ENCODE measurements around the gene NPBWR2. TPM values are rescaled to one million over a fixed set of nuclear protein-coding genes. Genes with fewer than 3 reads are reported as not detected.

Gene NPBWR2
- total and polyA plus RNA-seq, 2 donors (not counting 1 experiment from before 2014, with no cell fraction given) = not detected

- Histone ChIP-seq H3K9me3 (ENCODE audit: control insufficient read depth, insufficient read depth, low read depth, low read length) (no peaks in the 10 kb centered on the region), H4K20me1 (ENCODE audit: control insufficient read depth, extremely low read depth, insufficient read depth, low read length) (no peaks in the 10 kb centered on the region), H3K36me3 (ENCODE audit: control insufficient read depth, insufficient read depth, low read length) (no peaks in the 10 kb centered on the region), H3K4me2 (ENCODE audit: extremely low read depth, insufficient read depth, low read length) (no peak overlapping the region), H3K4me3 (replicated peaks in 1 of 4; ENCODE audit: control extremely low read depth in 1 of 4, insufficient read depth in 1 of 4, low read depth in 3 of 4, low read length in 4 of 4) (no peak overlapping the region), H3K4me1 (ENCODE audit: control insufficient read depth, extremely low read depth, insufficient read depth, low read length) (no peaks in the 10 kb centered on the region), H3K27ac (ENCODE audit: insufficient read depth, low read length) (no peak overlapping the region), H3K79me2 (ENCODE audit: control insufficient read depth, insufficient read depth, low read length) (no peaks in the 10 kb centered on the region), H2AFZ (ENCODE audit: low read length) (no peak overlapping the region), H3K27me3 (ENCODE audit: control insufficient read depth, insufficient read depth, low read length) (peaks cover 9% of the 10 kb centered on the region), H3K9ac (ENCODE audit: insufficient read depth, low read length) (no peak overlapping the region)
- no peak for TF ChIP-seq CTCF (conservative IDR thresholded peaks at IDR 0.05 in 1 of 2, IDR thresholded peaks at IDR 0.05 in 1 of 2; ENCODE audit: low read depth in 1 of 2, low read length in 2 of 2)
- TF ChIP-seq EZH2 (IDR thresholded peaks at IDR 0.05; ENCODE audit: low read length, missing control alignments) = no peak
- no peak for DNase-seq (ENCODE audit: low read depth in 2 of 2)
These were observed 532 bp upstream of the NPBWR2 start for GRCh38 chr20:64107736-64108457.

- H4K20me1 ChIP-seq (ENCODE audit: control insufficient read depth, extremely low read depth, insufficient read depth, low read length) = no peaks in the 10 kb centered on the region
- H3K79me2 ChIP-seq (ENCODE audit: control insufficient read depth, insufficient read depth, low read length) = no peaks in the 10 kb centered on the region
- no peak overlapping the region for H3K27ac ChIP-seq (ENCODE audit: insufficient read depth, low read length)
- no peak for DNase-seq (ENCODE audit: low read depth in 2 of 2)
- no peak overlapping the region for H2AFZ ChIP-seq (ENCODE audit: low read length)
- H3K4me2 ChIP-seq (ENCODE audit: extremely low read depth, insufficient read depth, low read length) = no peak overlapping the region
- no peaks in the 10 kb centered on the region for H3K4me1 ChIP-seq (ENCODE audit: control insufficient read depth, extremely low read depth, insufficient read depth, low read length)
- TF ChIP-seq CTCF (conservative IDR thresholded peaks at IDR 0.05 in 1 of 2, IDR thresholded peaks at IDR 0.05 in 1 of 2; ENCODE audit: low read depth in 1 of 2, low read length in 2 of 2) (no peak), EZH2 (IDR thresholded peaks at IDR 0.05; ENCODE audit: low read length, missing control alignments) (no peak)
- H3K9me3 ChIP-seq (ENCODE audit: control insufficient read depth, insufficient read depth, low read depth, low read length) = no peaks in the 10 kb centered on the region
- peaks cover 18% of the 10 kb centered on the region for H3K27me3 ChIP-seq (ENCODE audit: control insufficient read depth, insufficient read depth, low read length)
- no peak overlapping the region for H3K9ac ChIP-seq (ENCODE audit: insufficient read depth, low read length)
- no peaks in the 10 kb centered on the region for H3K36me3 ChIP-seq (ENCODE audit: control insufficient read depth, insufficient read depth, low read length)
- H3K4me3 ChIP-seq (replicated peaks in 1 of 4; ENCODE audit: control extremely low read depth in 1 of 4, insufficient read depth in 1 of 4, low read depth in 3 of 4, low read length in 4 of 4) = no peak overlapping the region
These were observed 867 bp downstream of the NPBWR2 start for GRCh38 chr20:64106435-64106961.

- Histone ChIP-seq H3K4me3 (replicated peaks in 1 of 4; ENCODE audit: control extremely low read depth in 1 of 4, insufficient read depth in 1 of 4, low read depth in 3 of 4, low read length in 4 of 4) (no peak overlapping the region), H3K27me3 (ENCODE audit: control insufficient read depth, insufficient read depth, low read length) (peaks cover 23% of the 10 kb centered on the region), H3K4me1 (ENCODE audit: control insufficient read depth, extremely low read depth, insufficient read depth, low read length) (no peaks in the 10 kb centered on the region), H3K36me3 (ENCODE audit: control insufficient read depth, insufficient read depth, low read length) (no peaks in the 10 kb centered on the region), H3K9ac (ENCODE audit: insufficient read depth, low read length) (no peak overlapping the region), H3K4me2 (ENCODE audit: extremely low read depth, insufficient read depth, low read length) (no peak overlapping the region), H3K27ac (ENCODE audit: insufficient read depth, low read length) (no peak overlapping the region), H3K79me2 (ENCODE audit: control insufficient read depth, insufficient read depth, low read length) (no peaks in the 10 kb centered on the region), H3K9me3 (ENCODE audit: control insufficient read depth, insufficient read depth, low read depth, low read length) (no peaks in the 10 kb centered on the region), H2AFZ (ENCODE audit: low read length) (no peak overlapping the region), H4K20me1 (ENCODE audit: control insufficient read depth, extremely low read depth, insufficient read depth, low read length) (no peaks in the 10 kb centered on the region)
- TF ChIP-seq CTCF (conservative IDR thresholded peaks at IDR 0.05 in 1 of 2, IDR thresholded peaks at IDR 0.05 in 1 of 2; ENCODE audit: low read depth in 1 of 2, low read length in 2 of 2) (no peak), EZH2 (IDR thresholded peaks at IDR 0.05; ENCODE audit: low read length, missing control alignments) (no peak)
- DNase-seq (ENCODE audit: low read depth in 2 of 2) = no peak
These were observed 1.4 kb downstream of the NPBWR2 start for GRCh38 chr20:64105846-64106434.
